Right lobe of liver (tissue), 6 donors: ENCODE data around the gene COL4A3. TPM values are rescaled to one million over a fixed set of nuclear protein-coding genes. Genes with fewer than 3 reads are reported as not detected.

ENCODE experiments used
- ATAC-seq, 4 donors: fragments of 200-7000 bp; cut with Tn5 transposase; one replicate each; pipeline ENCODE4 v1.9.1; 2020; ENCODE audit warnings: mild to moderate bottlenecking in 4 of 4, moderate library complexity in 4 of 4
- DNase-seq, 3 donors: peaks; one replicate each; pipeline ENCODE4 v3.0.0-alpha.2; 2020
- H3K27ac ChIP-seq, 3 donors: fragments of 200-600 bp; one replicate each; pipeline ENCODE4 v1.8.0; 2022
- H3K27me3 ChIP-seq, 2 donors: fragments of 200-600 bp; one replicate each; pipeline ENCODE4 v1.8.0; 2022
- H3K36me3 ChIP-seq, 4 donors: fragments of 200-600 bp; sonication (generic) in 1 of 4; one replicate each; pipeline versions ENCODE4 v1.5.1 to v1.8.0; 2017 to 2022; ENCODE audit warnings: control low read depth in 1 of 4
- H3K4me1 ChIP-seq, 4 donors: fragments of 200-600 bp; sonication (generic) in 1 of 4; one replicate each; pipeline versions ENCODE4 v1.5.1 to v1.8.0; 2017 to 2022; ENCODE audit warnings: control low read depth in 1 of 4
- H3K4me3 ChIP-seq, 3 donors: fragments of 200-600 bp; one replicate each; pipeline ENCODE4 v1.8.0; 2022
- H3K9me3 ChIP-seq, 4 donors: fragments of 200-600 bp; sonication (generic) in 1 of 4; one replicate each; pipeline versions ENCODE4 v1.5.1 to v1.8.0; 2017 to 2022; ENCODE audit warnings: control low read depth in 1 of 4
- CTCF ChIP-seq, 4 donors: fragments of 200-600 bp in 3 of 4; fragments of 450-650 bp in 1 of 4; IDR thresholded peaks; one replicate each; pipeline versions ENCODE4 v1.5.1 to v1.8.0; 2016 to 2022; ENCODE audit warnings: antibody characterized with exemption in 4 of 4, mild to moderate bottlenecking in 2 of 4
- POLR2A ChIP-seq: fragments of 450-650 bp; IDR thresholded peaks from one replicate; pipeline ENCODE4 v1.6.1; 2017; ENCODE audit warnings: antibody characterized with exemption, mild to moderate bottlenecking
- WGBS: methylation state at CpG from one replicate; pipeline ENCODE4 v1.1.6; 2018; ENCODE audit warnings: low coverage, low lambda C conversion rate; ENCODE audit not compliant: insufficient coverage; ENCODE audit errors: missing lambda C conversion rate; 5-methylcytosine and 5-hydroxymethylcytosine counted together
- intact Hi-C, 2 donors: fragments of 100-400 bp; cut with DNase I; formaldehyde crosslinking; loops; one replicate each; pipeline versions ENCODE4 v1.11.2 to v1.14.1; 2022
- total RNA-seq, 6 experiments: library from RNA; depleted of rRNA in 2 of 6; stranded (reverse); fragments of >200 nt in 2 of 6; fragmentation: NEBNext Ultra II Directional in 3 of 6; extraction: Animal tissue kit (Norgen Biotek cat#: 25700) in 3 of 6; gene quantifications; one replicate each; pipeline versions ENCODE4 v1.1.0 to v1.2.4, GENCODE V29; 2016 to 2023
- donor health status: DM: no; HTN: yes; CAD: no.
- donor health status: DM: no; HTN: no; CAD: no.
- donor health status: DM: no; HTN: no; CAD: no.
- donor health status: DM: no; HTN: yes; CAD: no.
- donor health status: DM: no; HTN: yes; CAD: no.

Gene COL4A3
- total RNA-seq, 6 experiments from 2014 or later = 0.12 to 1.6 (median 0.73) TPM

- Histone ChIP-seq H3K36me3 (peaks cover 0 to 2% (median 0%) of the 10 kb centered on the region in 4 donors), H3K4me3 (no peak overlapping the region), H3K27ac (no peak overlapping the region), H3K27me3 (no peaks in the 10 kb centered on the region), H3K4me1 (no peaks in the 10 kb centered on the region), H3K9me3 (no peaks in the 10 kb centered on the region)
- intact Hi-C loops = no loop called here
- DNase-seq (no peak), ATAC-seq (no peak)
- 84% methylated on average over 7 of the region's 7 CpGs for WGBS
- no peak for TF ChIP-seq POLR2A
- no peak for TF ChIP-seq CTCF (IDR thresholded peaks at IDR 0.05)
These were observed 185.7 kb downstream of the COL4A3 start for GRCh38 chr2:227349989-227350612.

GRCh38 chr2:227351639-227352038 lies 187.2 kb downstream of the COL4A3 start:
- Histone ChIP-seq H3K4me3 (no peak overlapping the region), H3K36me3 (peaks cover 0 to 10% (median 7%) of the 10 kb centered on the region in 4 donors), H3K4me1 (no peaks in the 10 kb centered on the region), H3K9me3 (no peaks in the 10 kb centered on the region), H3K27ac (no peak overlapping the region), H3K27me3 (no peaks in the 10 kb centered on the region)
- DNase-seq = no peak
- 68% methylated on average over 3 of the region's 4 CpGs for WGBS
- TF ChIP-seq POLR2A (no peak), CTCF (IDR thresholded peaks at IDR 0.05) (no peak)
- intact Hi-C loops = no loop called here
- ATAC-seq = no peak

- H3K9me3 ChIP-seq = no peaks in the 10 kb centered on the region
- ATAC-seq (no peak), DNase-seq (no peak)
- intact Hi-C loops = no loop called here
- WGBS = 84% methylated on average over 5 of the region's 5 CpGs
- H3K27ac ChIP-seq = no peak overlapping the region
- no peaks in the 10 kb centered on the region for H3K27me3 ChIP-seq
- TF ChIP-seq POLR2A (no peak), CTCF (IDR thresholded peaks at IDR 0.05) (no peak)
- H3K4me3 ChIP-seq = no peak overlapping the region
- no peaks in the 10 kb centered on the region for H3K4me1 ChIP-seq
- peaks cover 0 to 32% (median 11%) of the 10 kb centered on the region in 4 donors for H3K36me3 ChIP-seq
These were observed 195.9 kb downstream of the COL4A3 start for GRCh38 chr2:227360351-227360750.

GRCh38 chr2:227363756-227364155 lies 199.3 kb downstream of the COL4A3 start:
- ATAC-seq = no peak
- peaks cover 0 to 5% (median 0%) of the 10 kb centered on the region in 4 donors for H3K36me3 ChIP-seq

More at GRCh38 chr2:227363756-227364155, 199.3 kb downstream of the COL4A3 start:
- no peaks in the 10 kb centered on the region for H3K9me3 ChIP-seq
- TF ChIP-seq CTCF (IDR thresholded peaks at IDR 0.05) = peak in 3 of 4 donors; percentile 5 to 15 (median 15)
- no peak for TF ChIP-seq POLR2A
- no peak overlapping the region for H3K4me3 ChIP-seq
- H3K27me3 ChIP-seq = no peaks in the 10 kb centered on the region
- no peak for DNase-seq
- no peaks in the 10 kb centered on the region for H3K4me1 ChIP-seq
- 84% methylated on average over 6 of the region's 6 CpGs for WGBS
- H3K27ac ChIP-seq = no peak overlapping the region
- intact Hi-C loops = no loop called here

Other genes with a start within 250 kb of the COL4A3 start
- gene COL4A4, start 419 bp upstream of the COL4A3 start, total RNA-seq = 1 to 10 TPM in 5 of 6 experiments, under 1 TPM in 1; 0.86 to 2.4 (median 1.8) TPM
- 10 to 100 TPM; 29.3 to 70.2 (median 34.6) TPM for gene MFF, start 160.6 kb downstream of the COL4A3 start, total RNA-seq
- not detected for gene TM4SF20, start 214.7 kb downstream of the COL4A3 start, total RNA-seq
- not detected for gene SCYGR1, start 223.3 kb downstream of the COL4A3 start, total RNA-seq